ENCODE data around the gene KLRB1.

DNA sequence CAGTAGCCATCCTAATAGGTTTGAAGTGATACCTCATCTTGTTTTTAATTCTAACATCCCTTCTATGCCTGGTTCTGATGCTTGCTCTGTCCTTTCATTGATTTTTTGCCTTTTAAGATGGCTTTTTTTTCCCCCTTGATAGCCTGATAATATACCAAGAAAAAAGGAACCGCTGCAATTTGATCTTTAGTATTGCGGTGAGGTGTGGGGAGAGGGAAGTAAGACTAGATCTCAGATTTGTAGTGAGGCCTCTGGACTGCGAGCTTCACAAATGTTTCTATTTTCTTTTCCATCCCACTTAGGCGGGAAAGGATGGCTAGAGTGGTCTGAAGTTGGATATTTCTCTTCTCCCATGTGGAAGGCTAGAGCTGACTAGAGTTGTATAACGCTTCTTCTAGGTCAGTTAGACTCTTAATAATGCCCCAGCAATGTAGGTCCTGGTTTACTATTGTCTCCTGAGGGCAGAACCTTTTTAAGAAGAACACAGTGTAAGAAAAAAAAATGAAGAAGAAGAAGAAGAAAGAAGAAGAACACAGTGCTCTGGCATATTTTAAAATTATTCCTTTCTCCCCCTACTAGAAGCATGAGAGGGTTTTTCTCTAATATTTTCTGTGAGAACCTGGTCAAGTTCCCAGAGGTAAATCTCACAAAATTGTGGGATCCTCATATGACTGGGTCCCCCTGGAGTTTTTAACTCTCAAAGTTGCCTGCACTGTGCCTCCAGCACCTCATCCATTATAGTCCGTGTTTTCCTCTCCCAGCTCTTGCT is 11.9 kb upstream of the KLRB1 start:
- TF ChIP-seq POLR2A (IDR thresholded peaks at IDR 0.05; ENCODE audit: low read depth, low read length) (no peak), POLR2AphosphoS5 (IDR thresholded peaks at IDR 0.05; ENCODE audit: low read depth, low read length) (no peak), POU2F2 (IDR thresholded peaks at IDR 0.05; ENCODE audit: low read depth, low read length) (no peak)

Data from GM12891 (cell line).